Caco-2 (cell line): ENCODE measurements around the gene OSBPL10. TPM values are rescaled to one million over a fixed set of nuclear protein-coding genes. Genes with fewer than 3 reads are reported as not detected.
"Not testable (repeated sequence)": the region's sequence is repeated elsewhere in the genome, so short reads cannot be mapped to it uniquely, and the experiment has no call there.

Experiments
- BruUV-seq: library from RNA; stranded (reverse); fragments of 400-500 nt; replicated peaks from 2 replicates; lab custom pipeline; 2021; lab: Mats Ljungman, UMichigan
- CTCF ChIA-PET: fragments of 300-600 bp; sonication (Branson Sonifier 250); formaldehyde crosslinking; loops from one replicate; lab custom pipeline; 2022; ENCODE audit warnings: antibody characterized with exemption; lab: Charles Lee
- POLR2A ChIA-PET: fragments of 300-600 bp; sonication (Branson Sonifier 250); formaldehyde crosslinking; loops from one replicate; lab custom pipeline; 2022; ENCODE audit warnings: antibody characterized with exemption; lab: Charles Lee
- DNase-seq, 2 experiments: peaks; one replicate each; pipeline versions ENCODE4 v3.0.0 to v3.0.0-alpha.2; 2020 to 2022
- H3K27me3 ChIP-seq: replicated peaks from 2 replicates; pipeline ENCODE4 v1.6.0; 2011; ENCODE audit warnings: low read length; ENCODE audit not compliant: control insufficient read depth, insufficient read depth
- H3K36me3 ChIP-seq: 2 replicates; pipeline ENCODE4 v1.5.1; 2011; ENCODE audit warnings: low read length; ENCODE audit not compliant: control insufficient read depth, insufficient read depth
- H3K4me1 ChIP-seq: fragments of 250-450 bp; sonication (Bioruptor Pico); 2 replicates; pipeline ENCODE4 v1.5.1; 2020; ENCODE audit warnings: mild to moderate bottlenecking
- H3K4me3 ChIP-seq: 2 replicates; pipeline ENCODE4 v1.5.1; 2011; ENCODE audit warnings: low read depth, mild to moderate bottlenecking, control low read depth, low read length
- H3K9me3 ChIP-seq: fragments of 250-450 bp; sonication (Bioruptor Pico); 2 replicates; pipeline ENCODE4 v1.5.1; 2020; ENCODE audit warnings: mild to moderate bottlenecking, moderate library complexity
- H3K27ac Mint-ChIP-seq: one replicate; pipeline ENCODE4 v1.8.0; 2022; ENCODE audit warnings: mixed read lengths; ENCODE audit not compliant: unreplicated experiment
- H3K27me3 Mint-ChIP-seq: one replicate; pipeline ENCODE4 v1.8.0; 2022; ENCODE audit warnings: mixed read lengths; ENCODE audit not compliant: insufficient read depth, unreplicated experiment
- H3K36me3 Mint-ChIP-seq: one replicate; pipeline ENCODE4 v1.8.0; 2022; ENCODE audit warnings: mild to moderate bottlenecking, mixed read lengths; ENCODE audit not compliant: insufficient read depth, unreplicated experiment
- H3K4me1 Mint-ChIP-seq: one replicate; pipeline ENCODE4 v1.8.0; 2022; ENCODE audit warnings: low read depth, mixed read lengths; ENCODE audit not compliant: unreplicated experiment
- H3K4me3 Mint-ChIP-seq: one replicate; pipeline ENCODE4 v1.8.0; 2022; ENCODE audit warnings: mild to moderate bottlenecking, moderate library complexity, mixed read lengths; ENCODE audit not compliant: unreplicated experiment
- H3K9me3 Mint-ChIP-seq: one replicate; pipeline ENCODE4 v1.8.0; 2022; ENCODE audit warnings: mixed read lengths; ENCODE audit not compliant: unreplicated experiment
- intact Hi-C: fragments of 100-400 bp; cut with micrococcal nuclease; formaldehyde crosslinking; loops from one replicate; pipeline ENCODE4 v1.10.0; 2022; ENCODE audit not compliant: unreplicated experiment
- total RNA-seq: library from RNA; stranded (reverse); gene quantifications from 2 replicates; pipeline ENCODE4 v1.2.3, GENCODE V29; 2022
- TF ChIP-seq, protein P1 (sequence below), 2 experiments: fragments of 200-600 bp in 1 of 2; IDR thresholded peaks; 1 replicate in 1 of 2; 2 replicates in 1 of 2; pipeline versions ENCODE4 v1.5.1 to v1.8.0; 2011 to 2022; ENCODE audit warnings: antibody characterized with exemption in 1 of 2, control low read depth in 1 of 2, inconsistent platforms in 1 of 2, low read depth in 1 of 2, low read length in 1 of 2, mild to moderate bottlenecking in 1 of 2, moderate library complexity in 1 of 2; ENCODE audit not compliant: insufficient read depth in 1 of 2, severe bottlenecking in 1 of 2, unreplicated experiment in 1 of 2

OSBPL10 gene
- total RNA-seq, 1 experiment from 2014 or later = 71.2 TPM

DNA sequence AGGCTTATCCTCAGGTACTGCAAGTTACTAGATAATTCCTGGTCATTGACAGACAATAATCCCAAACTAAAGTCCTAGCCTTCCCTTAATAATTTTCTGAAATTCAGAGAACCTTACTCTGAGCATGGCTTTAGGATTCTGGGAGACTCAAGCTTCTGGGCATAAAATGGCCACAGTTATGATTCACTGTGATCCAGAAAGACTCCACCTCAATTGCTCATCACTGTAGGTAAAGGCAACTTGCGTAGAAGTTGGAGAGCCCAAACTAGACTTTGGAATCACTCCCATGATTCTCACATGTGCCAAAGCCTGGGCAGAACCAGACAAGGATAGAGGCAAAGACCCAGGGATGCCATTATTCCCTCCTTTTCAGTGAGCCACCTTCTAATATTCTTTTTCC lies 195.3 kb downstream of the OSBPL10 start:
- Mint-ChIP-seq H3K4me1 (no peaks in the 10 kb centered on the region), H3K36me3 (peaks cover 6% of the 10 kb centered on the region), H3K9me3 (no peaks in the 10 kb centered on the region), H3K27me3 (no peaks in the 10 kb centered on the region), H3K27ac (no peak overlapping the region), H3K4me3 (no peak overlapping the region)
- Histone ChIP-seq H3K9me3 (no peaks in the 10 kb centered on the region), H3K4me3 (no peak overlapping the region), H3K27me3 (no peaks in the 10 kb centered on the region), H3K4me1 (no peaks in the 10 kb centered on the region), H3K36me3 (no peaks in the 10 kb centered on the region)
- TF ChIP-seq, protein P1, sequence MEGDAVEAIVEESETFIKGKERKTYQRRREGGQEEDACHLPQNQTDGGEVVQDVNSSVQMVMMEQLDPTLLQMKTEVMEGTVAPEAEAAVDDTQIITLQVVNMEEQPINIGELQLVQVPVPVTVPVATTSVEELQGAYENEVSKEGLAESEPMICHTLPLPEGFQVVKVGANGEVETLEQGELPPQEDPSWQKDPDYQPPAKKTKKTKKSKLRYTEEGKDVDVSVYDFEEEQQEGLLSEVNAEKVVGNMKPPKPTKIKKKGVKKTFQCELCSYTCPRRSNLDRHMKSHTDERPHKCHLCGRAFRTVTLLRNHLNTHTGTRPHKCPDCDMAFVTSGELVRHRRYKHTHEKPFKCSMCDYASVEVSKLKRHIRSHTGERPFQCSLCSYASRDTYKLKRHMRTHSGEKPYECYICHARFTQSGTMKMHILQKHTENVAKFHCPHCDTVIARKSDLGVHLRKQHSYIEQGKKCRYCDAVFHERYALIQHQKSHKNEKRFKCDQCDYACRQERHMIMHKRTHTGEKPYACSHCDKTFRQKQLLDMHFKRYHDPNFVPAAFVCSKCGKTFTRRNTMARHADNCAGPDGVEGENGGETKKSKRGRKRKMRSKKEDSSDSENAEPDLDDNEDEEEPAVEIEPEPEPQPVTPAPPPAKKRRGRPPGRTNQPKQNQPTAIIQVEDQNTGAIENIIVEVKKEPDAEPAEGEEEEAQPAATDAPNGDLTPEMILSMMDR (IDR thresholded peaks at IDR 0.05; ENCODE audit: insufficient read depth in 1 of 2, low read depth in 1 of 2, low read length in 1 of 2, severe bottlenecking in 1 of 2, unreplicated experiment in 1 of 2) = no peak
- POLR2A ChIA-PET = no interaction called here
- intact Hi-C loops = no loop called here
- CTCF ChIA-PET = no interaction called here
- no TSS peak for BruUV-seq
- no peak for DNase-seq

DNA sequence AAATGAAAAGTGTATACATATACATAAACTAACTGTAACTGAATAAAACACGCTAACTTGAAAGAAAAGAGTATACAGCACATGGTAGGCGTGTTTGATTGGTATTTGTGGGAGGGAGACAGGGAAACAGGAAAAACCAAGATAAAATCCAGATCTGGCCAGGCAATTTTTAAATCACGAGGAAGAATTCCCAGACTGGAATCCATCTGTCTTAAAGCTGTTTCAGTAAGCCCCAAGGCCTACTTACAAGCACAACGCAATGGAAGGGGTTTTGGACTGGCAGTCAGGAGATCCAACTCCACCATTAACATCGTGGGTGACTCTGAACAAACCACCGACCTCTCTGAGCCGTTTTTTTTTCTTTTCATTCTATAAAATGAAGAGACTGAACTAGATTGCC lies 195.8 kb downstream of the OSBPL10 start:
- intact Hi-C loops = no loop called here
- no peaks in the 10 kb centered on the region for H3K4me1 Mint-ChIP-seq
- no peaks in the 10 kb centered on the region for H3K36me3 ChIP-seq
- H3K4me1 ChIP-seq = no peaks in the 10 kb centered on the region
- no peak overlapping the region for H3K4me3 Mint-ChIP-seq
- no peaks in the 10 kb centered on the region for H3K9me3 ChIP-seq
- TF ChIP-seq, protein P1 (IDR thresholded peaks at IDR 0.05; ENCODE audit: insufficient read depth in 1 of 2, low read depth in 1 of 2, low read length in 1 of 2, severe bottlenecking in 1 of 2, unreplicated experiment in 1 of 2) = no peak
- CTCF ChIA-PET = no interaction called here
- H3K27me3 ChIP-seq = no peaks in the 10 kb centered on the region
- no peak overlapping the region for H3K4me3 ChIP-seq
- BruUV-seq = no TSS peak
- no peak for DNase-seq
- H3K27ac Mint-ChIP-seq = no peak overlapping the region
- peaks cover 6% of the 10 kb centered on the region for H3K36me3 Mint-ChIP-seq
- POLR2A ChIA-PET = no interaction called here
- H3K27me3 Mint-ChIP-seq = no peaks in the 10 kb centered on the region
- H3K9me3 Mint-ChIP-seq = no peaks in the 10 kb centered on the region

DNA sequence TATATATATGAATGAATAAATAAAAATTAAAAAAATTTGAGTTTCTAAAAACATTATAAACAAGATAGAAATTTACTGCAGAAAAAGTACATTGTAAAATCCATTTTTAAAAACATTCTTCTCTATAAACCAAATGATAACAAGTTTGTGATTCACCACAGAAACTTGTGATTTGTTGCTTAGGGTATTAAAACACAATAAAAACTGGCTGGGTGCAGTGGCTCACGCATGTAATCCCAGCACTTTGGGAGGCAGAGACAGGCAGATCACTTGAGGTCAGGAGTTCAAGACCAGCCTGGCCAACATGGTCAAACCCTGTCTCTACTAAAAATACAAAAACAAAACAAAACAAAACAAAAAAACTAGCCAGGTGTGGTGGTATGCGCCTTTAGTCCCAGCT lies 197.2 kb downstream of the OSBPL10 start:
- H3K36me3 Mint-ChIP-seq, H3K4me3 ChIP-seq, H3K9me3 ChIP-seq, BruUV-seq, POLR2A ChIA-PET, DNase-seq, H3K36me3 ChIP-seq, H3K27me3 Mint-ChIP-seq, H3K4me1 Mint-ChIP-seq, intact Hi-C loops, H3K9me3 Mint-ChIP-seq, H3K4me3 Mint-ChIP-seq, CTCF ChIA-PET, H3K27me3 ChIP-seq, H3K4me1 ChIP-seq, H3K27ac Mint-ChIP-seq: not testable (repeated sequence)

DNA sequence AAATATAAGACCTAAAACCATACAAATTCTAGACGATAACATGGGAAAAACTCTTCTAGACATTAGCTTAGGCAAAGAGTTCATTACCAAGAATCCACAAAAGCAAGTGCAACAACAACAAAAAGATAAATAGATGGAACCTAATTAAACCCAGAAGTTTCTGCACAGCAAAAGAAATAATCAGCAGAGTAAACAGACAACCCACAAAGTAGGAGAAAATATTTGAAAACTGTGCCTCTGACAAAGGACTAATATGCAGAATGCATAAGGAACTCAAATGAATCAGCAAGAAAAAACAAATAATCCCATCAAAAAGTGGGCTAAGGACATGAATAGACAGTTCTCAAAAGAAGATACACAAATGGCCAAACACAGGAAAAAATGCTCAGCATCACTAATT lies 198.8 kb downstream of the OSBPL10 start:
- intact Hi-C loops, DNase-seq, POLR2A ChIA-PET: not testable (repeated sequence)

More for the DNA sequence above, 198.8 kb downstream of the OSBPL10 start:
- H3K36me3 Mint-ChIP-seq = peaks cover 11% of the 10 kb centered on the region
- H3K4me1 Mint-ChIP-seq, H3K4me3 Mint-ChIP-seq, H3K4me3 ChIP-seq, H3K9me3 Mint-ChIP-seq, H3K9me3 ChIP-seq, H3K36me3 ChIP-seq, H3K27me3 ChIP-seq, H3K27me3 Mint-ChIP-seq, CTCF ChIA-PET, H3K27ac Mint-ChIP-seq, BruUV-seq: not testable (repeated sequence)
- H3K4me1 ChIP-seq = peaks cover 12% of the 10 kb centered on the region; the same call in 1 of the 2 replicates
